Measurements from ENCODE around the gene SPTBN1.
"Not testable (repeated sequence)": the region's sequence is repeated elsewhere in the genome, so short reads cannot be mapped to it uniquely, and the experiment has no call there.

The SPTBN1 gene

GRCh38 chr2:54503828-54504227 lies 47.7 kb downstream of the SPTBN1 start:
- DNase-seq (ENCODE audit: low spot score) = no peak

GRCh38 chr2:54504866-54505265 lies 48.7 kb downstream of the SPTBN1 start:
- DNase-seq (ENCODE audit: low spot score) = no peak

- DNase-seq (ENCODE audit: low spot score) = no peak
Measured at GRCh38 chr2:54508541-54508940, 52.4 kb downstream of the SPTBN1 start.

GRCh38 chr2:54509043-54509442 lies 52.9 kb downstream of the SPTBN1 start:
- not testable (repeated sequence) for DNase-seq (ENCODE audit: low spot score)

DNA sequence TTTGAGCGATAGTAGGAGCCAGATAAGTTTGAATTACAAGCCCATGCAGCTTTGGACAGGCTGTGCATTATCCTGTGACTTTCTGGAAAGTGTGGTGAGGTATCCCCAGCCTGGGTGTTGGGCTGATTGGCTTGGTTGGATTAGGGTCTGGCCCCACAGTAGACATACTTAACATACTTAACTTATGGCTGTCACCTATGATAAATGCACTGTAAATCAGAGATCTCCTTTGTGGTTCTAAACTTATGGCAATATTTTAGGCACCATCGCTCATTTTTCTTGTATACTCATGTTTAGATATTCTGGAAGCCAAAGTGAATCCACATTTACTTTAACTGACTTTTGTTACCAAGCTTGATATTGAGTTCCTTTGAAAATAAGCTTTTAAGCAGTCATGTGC lies 54.8 kb downstream of the SPTBN1 start:
- DNase-seq (ENCODE audit: low spot score) = no peak

- no peak for DNase-seq (ENCODE audit: low spot score)
Measured at GRCh38 chr2:54512183-54512582, 56.1 kb downstream of the SPTBN1 start.

- no peak for DNase-seq (ENCODE audit: low spot score)
Measured at GRCh38 chr2:54512663-54513362, 56.7 kb downstream of the SPTBN1 start.

GRCh38 chr2:54513363-54513715 lies 57.2 kb downstream of the SPTBN1 start:
- no peak for DNase-seq (ENCODE audit: low spot score)

- DNase-seq (ENCODE audit: low spot score) = no peak
Measured at GRCh38 chr2:54514822-54515569, 58.9 kb downstream of the SPTBN1 start.

DNA sequence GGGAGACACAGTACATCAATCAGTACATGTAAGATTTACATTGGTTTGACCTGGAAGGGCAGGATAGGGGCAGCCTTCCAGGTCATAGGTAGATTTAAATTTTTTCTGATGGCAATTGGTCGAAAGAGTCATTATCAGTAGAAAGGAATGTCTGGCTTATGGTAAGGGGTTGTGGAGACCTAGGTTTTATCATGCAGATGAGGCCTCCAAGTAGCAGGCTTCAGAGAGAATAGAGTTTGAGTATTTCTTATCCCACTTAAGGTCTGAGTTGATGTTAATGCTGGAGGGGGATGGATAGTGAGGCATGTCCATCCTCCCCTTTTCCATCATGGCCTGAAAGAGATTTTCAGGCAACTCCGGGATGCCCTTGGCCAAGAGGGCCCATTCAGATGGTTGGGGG lies 60.7 kb downstream of the SPTBN1 start:
- no peak for DNase-seq (ENCODE audit: low spot score)

GRCh38 chr2:54518016-54518415 lies 61.9 kb downstream of the SPTBN1 start:
- DNase-seq (ENCODE audit: low spot score) = not testable (repeated sequence)

DNA sequence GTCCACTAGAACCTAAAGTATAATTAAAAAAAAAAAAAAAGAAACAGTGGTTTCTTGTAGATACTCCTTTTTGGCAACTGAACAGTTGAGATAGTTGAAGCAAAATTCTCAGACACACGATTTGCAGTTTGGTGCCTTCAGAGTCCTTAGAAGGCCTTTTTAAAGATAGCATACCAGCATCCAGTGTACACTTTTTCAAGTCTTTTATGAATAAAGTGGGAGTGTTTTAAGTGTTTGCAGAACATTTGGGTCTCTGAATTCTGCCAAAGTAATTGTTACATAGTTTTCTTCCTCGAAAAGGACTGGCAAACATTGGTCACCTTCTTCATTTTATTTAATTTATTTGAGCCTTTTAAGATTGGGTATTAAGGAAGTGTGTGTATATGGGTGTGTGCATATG lies 62.3 kb downstream of the SPTBN1 start:
- no peak for DNase-seq (ENCODE audit: low spot score)

DNA sequence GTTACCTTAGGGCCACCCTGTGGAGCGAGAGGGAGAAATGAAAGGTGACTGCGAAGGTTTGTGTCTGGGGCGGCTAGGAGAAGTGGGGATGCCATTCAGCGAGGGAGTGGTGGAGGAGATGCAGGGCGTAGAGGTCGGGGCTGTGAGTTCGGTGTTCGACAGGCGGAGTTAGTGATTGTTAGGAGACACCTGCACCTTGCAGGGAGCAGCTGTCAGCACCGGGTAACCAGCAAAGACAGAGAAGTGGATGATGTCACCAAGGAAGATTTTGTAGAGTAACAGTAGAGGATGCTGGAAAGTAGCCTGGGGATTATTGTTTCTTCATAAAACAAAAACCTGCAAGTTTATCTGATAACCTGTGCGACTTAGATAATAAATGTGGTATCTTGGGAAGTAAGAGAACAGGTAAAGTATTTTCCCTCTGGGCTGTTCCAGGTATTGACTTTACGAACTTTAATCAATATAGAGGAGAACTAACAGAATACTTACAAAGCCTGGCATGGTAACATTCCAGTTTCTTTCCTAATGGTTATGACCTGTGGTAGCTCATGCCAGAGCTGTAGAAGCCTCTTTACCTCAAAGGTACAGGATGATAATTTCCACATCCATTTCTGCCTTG lies 63.8 kb downstream of the SPTBN1 start:
- no peak for DNase-seq (ENCODE audit: low spot score)

DNA sequence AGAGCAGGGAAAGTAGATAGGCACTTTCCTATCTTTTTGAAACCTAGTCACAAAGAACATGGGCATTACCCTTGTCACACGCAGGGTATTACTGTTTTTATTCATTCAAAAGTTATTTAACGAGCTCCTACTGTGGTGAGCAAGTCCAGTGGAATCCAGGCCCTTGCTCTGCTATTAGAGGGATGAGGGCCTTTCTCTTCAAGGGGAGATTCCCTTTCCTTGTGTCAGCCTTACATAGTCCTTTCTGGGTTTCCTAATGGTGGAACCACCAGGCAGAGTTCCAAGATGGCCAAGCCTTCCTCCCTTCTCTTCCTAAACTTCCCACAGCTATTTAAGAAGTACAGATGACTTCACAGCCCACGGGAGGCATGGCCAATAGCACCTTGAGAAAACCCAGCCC lies 64.6 kb downstream of the SPTBN1 start:
- no peak for DNase-seq (ENCODE audit: low spot score)

DNA sequence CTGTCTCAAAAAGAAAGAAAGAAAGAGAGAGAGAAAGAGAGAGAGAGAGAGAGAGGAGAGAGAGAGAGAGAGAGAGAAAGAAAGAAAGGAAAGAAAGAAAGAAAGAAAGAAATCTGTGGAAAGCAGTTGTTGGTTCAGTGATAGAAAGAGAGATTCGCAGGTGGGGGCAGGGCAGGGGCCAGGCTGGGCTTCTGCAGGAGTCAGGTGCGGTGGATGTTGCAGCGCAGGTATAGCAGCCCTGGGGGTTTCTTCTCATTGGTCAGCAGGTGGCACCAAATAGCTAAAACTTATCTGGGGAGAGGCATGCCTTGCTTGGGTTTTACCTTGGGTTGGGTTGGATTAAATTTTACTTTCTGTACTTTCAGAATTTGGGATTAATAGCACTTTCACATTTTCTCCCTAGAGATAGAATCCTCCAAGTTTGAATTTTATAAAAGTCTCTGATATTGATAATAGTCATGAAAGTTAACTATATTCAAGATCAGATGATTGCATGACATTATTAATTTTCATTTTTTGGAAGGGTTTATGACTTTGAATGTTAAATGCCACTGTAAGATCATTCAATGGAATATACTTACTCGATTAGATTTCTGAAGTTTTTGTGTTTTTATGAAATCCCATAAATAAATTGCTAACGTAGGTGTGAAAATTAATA lies 66.6 kb downstream of the SPTBN1 start:
- peak; percentile 50 for DNase-seq (ENCODE audit: low spot score)

GRCh38 chr2:54523324-54523959 lies 67.3 kb downstream of the SPTBN1 start:
- no peak for DNase-seq (ENCODE audit: low spot score)

DNA sequence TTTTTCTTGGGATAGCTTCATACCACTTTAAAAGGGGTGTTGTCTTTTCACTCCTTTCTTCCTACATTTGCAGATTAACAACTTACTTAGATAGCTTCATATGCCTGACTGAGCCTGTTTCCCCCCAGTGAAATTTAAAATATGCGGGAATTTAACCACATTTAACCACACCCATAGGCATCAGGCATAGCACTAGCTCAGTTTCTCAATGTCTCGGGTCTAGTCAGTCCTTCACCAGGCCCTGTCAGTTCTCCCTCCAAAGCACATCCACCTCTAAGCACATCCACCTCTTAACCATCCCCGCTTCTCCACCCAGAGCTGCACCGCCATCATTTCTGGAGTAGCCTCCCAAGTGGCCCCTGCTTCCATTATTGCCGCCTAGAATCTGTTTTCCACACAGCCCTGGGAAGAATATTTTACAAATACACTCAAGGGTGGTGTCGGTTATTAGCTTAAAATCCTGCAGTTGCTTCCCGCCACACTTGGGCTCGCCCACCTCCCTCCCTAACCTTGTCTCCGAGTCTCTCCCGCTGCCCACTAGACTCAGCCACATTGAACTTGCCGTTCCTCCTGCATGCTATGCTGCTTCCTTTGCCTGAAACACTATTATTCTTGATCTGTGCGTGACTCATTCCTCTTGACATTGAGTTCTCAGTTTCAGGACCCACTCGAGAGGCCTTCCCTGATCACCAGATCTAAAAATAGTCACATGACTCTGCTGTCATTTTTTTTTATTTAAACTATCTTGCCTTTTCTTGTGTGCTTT lies 68.3 kb downstream of the SPTBN1 start:
- DNase-seq (ENCODE audit: low spot score) = no peak

DNA sequence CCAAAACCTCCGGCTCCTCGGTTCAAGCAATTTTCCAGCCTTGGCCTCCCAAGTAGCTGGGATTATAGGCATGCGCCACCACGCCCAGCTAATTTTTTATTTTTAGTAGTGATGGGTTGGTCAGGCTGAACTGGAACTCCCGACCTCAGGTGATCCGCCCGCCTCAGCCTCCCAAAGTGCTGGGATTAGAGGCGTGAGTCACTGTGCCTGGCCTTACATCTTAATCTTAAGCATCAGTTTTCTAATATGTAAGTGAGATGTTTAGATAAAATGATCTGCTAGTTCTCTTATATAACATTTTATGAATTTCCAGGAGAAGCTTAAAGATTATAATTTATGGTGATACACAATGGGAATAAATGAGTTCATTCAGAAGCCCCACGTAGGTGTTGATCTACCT lies 69.2 kb downstream of the SPTBN1 start:
- DNase-seq (ENCODE audit: low spot score) = no peak

DNA sequence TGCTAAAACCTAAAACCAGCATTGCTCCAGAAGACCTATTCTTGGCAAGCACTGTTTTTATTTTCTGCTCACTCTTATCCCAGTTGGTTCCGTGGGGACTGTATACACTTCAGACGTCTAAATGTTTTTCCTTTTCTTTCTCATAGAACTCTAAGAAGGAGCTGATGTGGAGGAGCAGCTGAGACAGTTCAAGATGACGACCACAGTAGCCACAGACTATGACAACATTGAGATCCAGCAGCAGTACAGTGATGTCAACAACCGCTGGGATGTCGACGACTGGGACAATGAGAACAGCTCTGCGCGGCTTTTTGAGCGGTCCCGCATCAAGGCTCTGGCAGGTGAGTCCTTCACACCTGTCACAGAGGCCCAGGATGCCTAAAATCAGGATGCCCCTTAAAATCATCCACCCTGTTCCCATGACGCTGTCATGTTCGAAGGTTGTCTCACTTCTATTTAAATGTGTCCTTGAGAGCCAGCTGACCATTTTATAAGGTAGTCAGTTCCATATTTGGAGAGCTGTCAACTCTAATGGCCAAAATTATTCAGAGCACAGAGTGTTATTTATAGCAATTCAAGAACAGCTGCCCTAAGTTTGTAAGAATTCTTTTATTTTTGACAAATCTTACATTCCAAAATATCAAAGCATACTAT lies 70.2 kb downstream of the SPTBN1 start:
- no peak for DNase-seq (ENCODE audit: low spot score)

DNA sequence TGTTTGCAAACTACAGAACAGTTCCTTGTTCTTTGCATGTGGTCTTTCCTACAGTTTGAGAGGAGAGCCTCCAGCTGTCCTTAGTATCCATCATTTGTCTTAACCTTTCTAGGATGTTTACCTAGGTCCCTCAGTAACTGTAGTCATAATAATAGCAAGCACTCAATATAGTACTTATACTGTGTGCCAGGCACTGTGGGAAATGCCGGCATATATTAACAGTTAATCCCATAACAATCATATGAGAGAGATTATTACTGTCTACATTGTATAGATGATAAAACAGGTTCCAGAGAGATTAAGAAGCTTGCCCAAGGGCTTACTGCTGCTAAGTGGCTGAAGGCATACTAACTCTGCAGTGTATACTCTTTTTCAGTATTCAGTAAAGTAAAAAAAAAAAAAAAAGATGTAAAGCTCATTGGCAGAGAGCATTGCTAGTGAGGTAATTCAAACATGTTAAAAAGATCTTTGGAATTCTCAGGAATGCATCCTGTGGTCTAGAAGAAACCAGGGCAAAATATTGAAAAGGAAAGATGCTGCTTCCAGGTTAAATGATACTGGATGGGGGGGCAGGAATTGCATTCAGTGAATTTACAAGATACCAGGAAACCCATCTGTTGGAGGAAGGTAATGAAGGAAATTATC lies 72.3 kb downstream of the SPTBN1 start:
- no peak for DNase-seq (ENCODE audit: low spot score)
